Psoas muscle (tissue), 8 donors: ENCODE measurements around the gene TEP1. TPM values are rescaled to one million over a fixed set of nuclear protein-coding genes. Genes with fewer than 3 reads are reported as not detected.
A peak's percentile ranks its signal among the peaks of the same experiment; 100 is the strongest.

Experiments
- ATAC-seq, 4 donors: fragments of 200-7000 bp; cut with Tn5 transposase; one replicate each; pipeline ENCODE4 v1.9.1; 2020; ENCODE audit warnings: moderate library complexity in 3 of 4, mild to moderate bottlenecking in 2 of 4
- DNase-seq, 2 donors: peaks; one replicate each; pipeline ENCODE4 v3.0.0-alpha.2; 2020
- H3K27ac ChIP-seq: fragments of 200-600 bp; one replicate; pipeline ENCODE4 v1.8.0; 2022
- H3K27me3 ChIP-seq, 3 donors: fragments of 200-600 bp in 1 of 3; one replicate each; pipeline versions ENCODE4 v1.6.1 to v1.8.0; 2013 to 2022; ENCODE audit warnings: low read length in 2 of 3, mild to moderate bottlenecking in 2 of 3, moderate library complexity in 1 of 3; ENCODE audit not compliant: insufficient read depth in 3 of 3
- H3K36me3 ChIP-seq, 2 donors: fragments of 200-600 bp in 1 of 2; one replicate each; pipeline versions ENCODE4 v1.6.1 to v1.8.0; 2013 to 2022; ENCODE audit warnings: low read depth in 1 of 2, mild to moderate bottlenecking in 1 of 2, moderate library complexity in 1 of 2; ENCODE audit not compliant: insufficient read depth in 1 of 2
- H3K4me1 ChIP-seq: fragments of 200-600 bp; one replicate; pipeline ENCODE4 v1.8.0; 2022
- H3K4me3 ChIP-seq: fragments of 200-600 bp; one replicate; pipeline ENCODE4 v1.8.0; 2022; ENCODE audit warnings: mild to moderate bottlenecking
- H3K9me3 ChIP-seq: fragments of 200-600 bp; one replicate; pipeline ENCODE4 v1.8.0; 2022
- WGBS, 3 donors: extraction: QIAGEN DNeasy Blood & Tissue Kit; methylation state at CpG; one replicate each; pipeline versions ENCODE4 v1.1.6 to v1.1.7; 2013; 5-methylcytosine and 5-hydroxymethylcytosine counted together
- intact Hi-C, 2 donors: fragments of 100-400 bp; cut with DNase I; formaldehyde crosslinking; loops; one replicate each; pipeline versions ENCODE4 v1.11.0 to v1.14.2; 2022
- polyA plus RNA-seq, 3 donors: library from polyadenylated mRNA; stranded (reverse); fragments of 200-250 nt; gene quantifications; one replicate each; pipeline ENCODE4 v1.2.3, GENCODE V29; 2013
- total RNA-seq, 4 donors: library from RNA; stranded (reverse); fragmentation: NEBNext Ultra II Directional in 2 of 4; extraction: Animal tissue kit (Norgen Biotek cat#: 25700) in 2 of 4; gene quantifications; one replicate each; pipeline versions ENCODE4 v1.2.1 to v1.2.4, GENCODE V29; 2021 to 2023
- TF ChIP-seq, protein P1 (sequence below): fragments of 200-600 bp; IDR thresholded peaks from one replicate; pipeline ENCODE4 v1.8.0; 2022; ENCODE audit warnings: antibody characterized with exemption
- donor health status: healthy with polysubstance abuse.
- donor health status: DM: no; HTN: no; CAD: no; lungs with moderate emphysema.
- donor health status: Bipolar disorder and iron deficiency.
- donor health status: healthy.
- donor health status: DM: yes; HTN: yes; CAD: no.
- donor health status: DM: no; HTN: no; CAD: no.
- donor health status: DM: no; HTN: no; CAD: no.
- donor health status: DM: yes; HTN: yes; CAD: no.

The TEP1 gene
- total and polyA plus RNA-seq, 7 donors: 4.2 to 44.8 (median 14.7) TPM

DNA sequence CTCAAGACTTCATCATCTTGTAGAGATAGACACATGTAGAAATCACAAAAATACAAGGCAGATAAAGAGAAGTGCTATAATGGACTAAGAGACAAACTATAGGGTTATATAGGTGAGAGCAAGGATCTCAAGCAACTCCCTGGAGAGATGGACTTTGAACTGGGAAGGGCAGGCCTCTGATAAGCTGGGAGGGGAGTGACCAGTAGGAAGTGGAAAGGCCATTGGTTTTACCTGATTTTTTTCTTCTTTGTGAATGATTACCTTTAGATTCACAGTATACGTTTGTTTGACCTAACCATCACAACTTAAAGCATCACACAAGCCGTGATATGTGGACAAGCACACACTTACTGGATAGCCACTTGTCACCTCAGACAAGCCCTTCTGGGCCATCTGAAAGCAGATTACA, 5.2 kb upstream of the TEP1 start:
- DNase-seq (no peak), ATAC-seq (no peak)
- Histone ChIP-seq H3K9me3 (no peaks in the 10 kb centered on the region), H3K27ac (no peak overlapping the region), H3K36me3 (peaks cover 0 to 9% of the 10 kb centered on the region in 2 donors), H3K4me3 (no peak overlapping the region), H3K27me3 (no peaks in the 10 kb centered on the region), H3K4me1 (peaks cover 8% of the 10 kb centered on the region)
- intact Hi-C loops: loop anchor here in 1 of 2 donors (5.0 kb wide), 1 partner anchor 189 kb away; no protein-coding TSS in a partner anchor
- TF ChIP-seq, protein P1, sequence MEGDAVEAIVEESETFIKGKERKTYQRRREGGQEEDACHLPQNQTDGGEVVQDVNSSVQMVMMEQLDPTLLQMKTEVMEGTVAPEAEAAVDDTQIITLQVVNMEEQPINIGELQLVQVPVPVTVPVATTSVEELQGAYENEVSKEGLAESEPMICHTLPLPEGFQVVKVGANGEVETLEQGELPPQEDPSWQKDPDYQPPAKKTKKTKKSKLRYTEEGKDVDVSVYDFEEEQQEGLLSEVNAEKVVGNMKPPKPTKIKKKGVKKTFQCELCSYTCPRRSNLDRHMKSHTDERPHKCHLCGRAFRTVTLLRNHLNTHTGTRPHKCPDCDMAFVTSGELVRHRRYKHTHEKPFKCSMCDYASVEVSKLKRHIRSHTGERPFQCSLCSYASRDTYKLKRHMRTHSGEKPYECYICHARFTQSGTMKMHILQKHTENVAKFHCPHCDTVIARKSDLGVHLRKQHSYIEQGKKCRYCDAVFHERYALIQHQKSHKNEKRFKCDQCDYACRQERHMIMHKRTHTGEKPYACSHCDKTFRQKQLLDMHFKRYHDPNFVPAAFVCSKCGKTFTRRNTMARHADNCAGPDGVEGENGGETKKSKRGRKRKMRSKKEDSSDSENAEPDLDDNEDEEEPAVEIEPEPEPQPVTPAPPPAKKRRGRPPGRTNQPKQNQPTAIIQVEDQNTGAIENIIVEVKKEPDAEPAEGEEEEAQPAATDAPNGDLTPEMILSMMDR: no peak
- 86 to 97% (median 94%) methylated on average over 2 of the region's 2 CpGs for WGBS, 3 donors

- H3K27ac ChIP-seq: no peak overlapping the region
- DNase-seq (no peak), ATAC-seq (no peak)
- intact Hi-C loops: loop anchor here in 1 of 2 donors (5.0 kb wide), 1 partner anchor 190 kb away; no protein-coding TSS in a partner anchor
- H3K27me3 ChIP-seq: no peaks in the 10 kb centered on the region
- H3K4me3 ChIP-seq: no peak overlapping the region
- whole genome bisulfite sequencing, 3 donors: 68 to 76% (median 76%) methylated on average over 7 of the region's 7 CpGs
- TF ChIP-seq, protein P1: no peak
- no peaks in the 10 kb centered on the region for H3K9me3 ChIP-seq
- no peaks in the 10 kb centered on the region for H3K36me3 ChIP-seq
- H3K4me1 ChIP-seq: peaks cover 8% of the 10 kb centered on the region
Observed at GRCh38 chr14:20417250-20418186, 4.2 kb upstream of the TEP1 start.

- peaks cover 17% of the 10 kb centered on the region for H3K4me1 ChIP-seq
- WGBS, 3 donors: 92 to 97% (median 94%) methylated on average over 2 of the region's 2 CpGs
- intact Hi-C loops: loop anchor here in 1 of 2 donors (5.0 kb wide), 1 partner anchor 191 kb away; no protein-coding TSS in a partner anchor
- H3K4me3 ChIP-seq: no peak overlapping the region
- no peaks in the 10 kb centered on the region for H3K9me3 ChIP-seq
- no peak for ATAC-seq
- TF ChIP-seq, protein P1: no peak
- no peaks in the 10 kb centered on the region for H3K36me3 ChIP-seq
- H3K27me3 ChIP-seq: no peaks in the 10 kb centered on the region
- no peak for DNase-seq
- H3K27ac ChIP-seq: peak overlapping the region; percentile 51
Observed at GRCh38 chr14:20416223-20416622, 2.9 kb upstream of the TEP1 start.

DNA sequence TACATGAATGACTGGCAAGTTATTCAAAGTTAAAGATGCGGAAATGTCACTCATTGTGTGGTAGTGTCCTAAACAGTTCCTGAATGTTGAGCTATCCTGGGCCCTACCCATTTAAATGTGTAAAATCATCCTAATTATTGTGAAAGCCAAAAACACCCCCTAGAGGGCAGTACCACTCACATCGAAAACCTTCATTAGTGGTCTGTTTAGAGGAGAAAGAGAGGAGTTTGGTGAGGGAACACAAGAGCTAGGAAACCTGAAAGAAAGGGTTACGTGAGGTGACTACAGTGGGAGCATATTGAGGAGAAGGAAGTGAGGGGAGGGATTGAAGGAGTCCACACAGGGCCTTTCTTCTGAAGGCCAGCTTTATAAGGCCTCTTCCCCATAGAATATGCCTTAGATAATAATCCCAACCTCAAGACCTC, 2.5 kb upstream of the TEP1 start:
- intact Hi-C loops: loop anchor here in 1 of 2 donors (2.0 to 5.0 kb wide), 2 partner anchors 39 to 192 kb away; partner anchors contain the start of genes APEX1 and OSGEP
- DNase-seq: no peak
- Histone ChIP-seq H3K27me3 (no peaks in the 10 kb centered on the region), H3K9me3 (no peaks in the 10 kb centered on the region), H3K4me1 (peaks cover 17% of the 10 kb centered on the region), H3K36me3 (no peaks in the 10 kb centered on the region), H3K4me3 (no peak overlapping the region), H3K27ac (peak overlapping the region; percentile 51)
- ATAC-seq: peak in 1 of 4 donors; percentile 22
- TF ChIP-seq, protein P1: peak; percentile 58
- 53 to 65% (median 54%) methylated on average over 3 of the region's 3 CpGs for WGBS, 3 donors
